ENCODE data around the gene ACTRT3.

ACTRT3 gene

GRCh38 chr3:169769287-169770181, at the start of gene ACTRT3:
TSS of gene ACTRT3 (minus strand) at chr3:169769561. CDS start at chr3:169769520, 41 bp downstream.
- DNase-seq: peak; percentile 51

GRCh38 chr3:169818316-169818715, 49.0 kb upstream of the ACTRT3 start:
- DNase-seq: peak; percentile 55

GRCh38 chr3:169815590-169816150, 46.3 kb upstream of the ACTRT3 start:
- no peak for DNase-seq

DNA sequence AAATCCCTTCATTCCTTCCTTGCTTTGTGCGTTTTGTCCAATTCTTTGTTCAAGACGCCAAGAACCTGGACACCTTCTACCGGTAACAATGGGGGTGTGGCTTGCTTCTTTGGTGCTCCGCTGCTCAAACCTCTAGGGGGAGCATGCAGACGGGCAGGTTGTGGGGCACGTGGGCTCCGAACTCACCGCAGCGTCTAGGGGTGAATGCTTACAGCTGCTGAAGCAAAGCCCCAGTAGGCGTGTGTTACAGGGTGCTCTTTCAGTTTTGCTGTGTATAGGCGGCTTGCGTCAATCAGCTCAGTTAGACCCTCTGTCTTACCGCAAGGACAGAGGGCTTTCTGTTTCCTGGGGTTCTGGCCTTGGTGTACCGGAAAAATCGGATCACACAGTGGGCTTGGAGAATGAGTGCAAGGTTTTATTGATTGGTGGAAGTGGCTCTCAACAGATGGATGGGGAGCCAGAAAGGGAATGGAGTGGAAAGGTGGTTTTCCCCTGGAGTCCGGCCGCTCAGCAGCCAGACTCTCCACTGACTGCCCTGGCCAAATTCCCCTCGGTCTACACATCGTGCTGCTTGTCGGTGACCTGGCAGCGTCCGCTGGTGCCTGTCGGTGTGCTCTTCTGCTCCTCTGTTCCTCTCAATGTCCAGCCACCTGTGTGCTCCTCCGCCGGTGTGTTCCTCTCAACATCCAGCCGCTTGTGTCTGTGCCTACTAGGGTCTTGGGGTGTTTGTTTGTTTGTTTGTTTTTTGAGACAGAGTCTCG, 44.6 kb upstream of the ACTRT3 start:
- DNase-seq: no peak

DNA sequence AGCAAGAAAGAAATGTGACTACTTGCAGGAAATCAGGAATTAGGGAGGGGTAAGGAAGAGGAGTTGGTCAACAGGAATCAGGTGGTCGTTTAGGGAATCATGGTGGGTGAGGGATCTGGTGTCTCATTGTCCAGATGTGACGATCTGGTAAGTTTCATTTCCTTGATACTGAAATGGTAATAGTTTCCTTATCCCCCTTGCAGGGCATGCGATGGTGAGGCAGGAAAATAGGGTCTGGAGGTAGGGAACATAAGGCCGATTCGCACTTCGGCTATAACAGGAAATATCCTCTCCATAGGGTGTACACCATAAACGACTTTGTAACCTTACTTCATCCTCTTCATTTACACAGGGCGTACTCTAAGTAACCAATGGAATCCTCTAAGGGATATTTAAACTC, 43.9 kb upstream of the ACTRT3 start:
- no peak for DNase-seq

GRCh38 chr3:169812332-169813235, 43.2 kb upstream of the ACTRT3 start, which contains the start of the genes LRRC34 and LRRIQ4:
TSS of gene LRRC34 (minus strand) at chr3:169812904. CDS start at chr3:169812548, 356 bp downstream.
TSS of gene LRRIQ4 (plus strand) at chr3:169812870. CDS start at chr3:169821922, 9,052 bp downstream.
- peak; percentile 75 for DNase-seq

- peak; percentile 60 for DNase-seq
Measured at GRCh38 chr3:169811631-169812331, 42.4 kb upstream of the ACTRT3 start.

DNA sequence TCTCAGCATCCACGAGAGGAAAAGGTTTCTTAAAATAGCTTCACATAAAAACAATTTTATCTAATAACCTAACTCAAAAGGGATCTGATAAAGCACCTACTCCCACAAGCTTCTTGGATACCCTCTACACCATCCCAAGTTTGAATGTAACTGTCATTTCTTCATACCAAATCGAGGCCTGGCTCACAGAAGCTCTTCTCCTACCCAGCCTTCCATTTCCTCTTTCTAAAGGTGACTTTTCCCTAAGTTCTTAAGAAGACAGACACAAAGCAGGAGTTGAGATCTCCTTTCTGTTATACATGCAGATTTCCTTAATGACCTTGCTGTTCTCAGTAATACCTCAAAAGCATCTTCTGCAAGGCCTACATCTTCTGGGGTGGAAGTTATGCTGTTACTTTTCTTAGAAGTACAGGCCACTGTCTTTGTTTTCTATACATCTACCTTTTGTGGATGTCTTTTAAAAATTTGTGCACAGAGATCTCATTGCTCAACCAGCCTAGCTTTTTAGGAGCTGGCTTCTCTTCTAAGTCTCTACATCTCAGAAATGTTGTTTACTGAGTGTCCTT, 40.0 kb upstream of the ACTRT3 start:
- DNase-seq: no peak

DNA sequence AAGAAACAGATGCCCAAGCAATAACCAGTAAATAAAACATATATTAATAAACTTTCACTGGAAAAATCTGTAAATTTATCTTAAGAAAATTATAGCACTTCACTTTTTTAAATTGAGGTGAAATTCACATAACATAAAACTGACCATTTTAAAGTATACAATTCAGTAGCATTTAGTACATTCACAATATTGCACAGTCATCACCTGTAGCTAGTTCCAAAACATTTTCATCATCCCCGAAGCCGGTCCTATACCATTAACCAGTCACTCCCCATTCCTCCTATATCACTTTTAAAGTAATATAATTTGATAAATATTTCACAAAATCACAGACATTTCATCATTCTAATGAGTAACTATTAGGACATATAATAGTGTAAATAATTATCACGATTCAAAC, 35.3 kb upstream of the ACTRT3 start:
- DNase-seq: no peak

DNA sequence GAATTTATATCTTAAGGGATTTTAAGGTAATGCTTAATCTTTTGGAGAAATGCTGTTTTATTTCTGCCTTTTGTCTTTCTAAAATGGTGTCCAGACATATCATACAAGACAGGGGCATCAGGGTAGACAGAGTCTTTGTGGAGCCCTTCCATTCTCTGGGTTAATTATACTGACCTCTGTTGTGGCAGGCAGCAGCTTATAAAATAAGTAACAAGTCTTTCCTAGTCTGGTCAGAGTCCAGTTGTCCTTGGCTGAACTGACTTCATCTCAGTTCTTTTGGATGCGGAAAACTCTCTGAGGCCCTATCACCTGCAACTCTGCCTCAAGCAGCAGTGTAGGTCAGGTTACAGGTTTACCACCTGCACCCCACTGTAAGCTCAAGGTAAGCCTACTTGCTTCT, 23.0 kb upstream of the ACTRT3 start:
- no peak for DNase-seq

- DNase-seq: peak; percentile 15
Measured at GRCh38 chr3:169790687-169791429, 21.5 kb upstream of the ACTRT3 start.

DNA sequence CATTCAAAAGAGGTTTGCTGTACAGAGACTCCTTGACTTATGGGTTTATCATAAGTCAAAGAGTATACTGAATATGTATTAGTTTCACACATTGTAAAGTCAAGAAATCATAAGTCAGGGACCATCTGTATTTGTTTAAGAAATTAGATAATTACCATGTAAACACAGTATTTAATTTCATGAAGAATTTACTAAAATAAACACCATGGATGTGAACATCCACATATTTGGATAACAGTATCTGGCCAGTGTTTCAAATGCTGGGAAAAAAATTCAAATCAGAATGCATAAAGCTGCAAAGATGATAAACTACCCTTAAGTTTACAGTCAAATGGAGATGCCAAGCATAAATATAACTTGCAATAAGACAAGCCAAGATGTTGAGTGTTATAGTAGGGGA, 20.9 kb upstream of the ACTRT3 start:
- no peak for DNase-seq

DNA sequence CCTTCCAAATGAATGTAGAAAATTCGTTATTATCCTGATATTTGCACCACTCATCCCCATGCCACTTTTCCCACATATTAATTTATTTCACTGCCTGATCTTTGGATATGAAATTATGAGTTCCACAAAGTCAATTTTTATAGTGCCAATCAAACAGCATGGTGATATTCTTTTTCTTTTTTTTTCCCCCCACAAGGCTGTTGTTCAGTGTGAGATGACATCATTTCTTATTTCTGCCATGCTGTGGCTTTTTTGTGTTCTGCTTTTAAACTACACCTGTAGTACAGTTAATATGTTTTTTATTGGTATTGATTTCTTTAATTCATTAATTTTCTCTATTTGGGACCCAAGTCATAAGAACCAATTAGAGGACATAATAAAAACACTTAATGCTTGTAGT, 18.4 kb upstream of the ACTRT3 start:
- DNase-seq: no peak

DNA sequence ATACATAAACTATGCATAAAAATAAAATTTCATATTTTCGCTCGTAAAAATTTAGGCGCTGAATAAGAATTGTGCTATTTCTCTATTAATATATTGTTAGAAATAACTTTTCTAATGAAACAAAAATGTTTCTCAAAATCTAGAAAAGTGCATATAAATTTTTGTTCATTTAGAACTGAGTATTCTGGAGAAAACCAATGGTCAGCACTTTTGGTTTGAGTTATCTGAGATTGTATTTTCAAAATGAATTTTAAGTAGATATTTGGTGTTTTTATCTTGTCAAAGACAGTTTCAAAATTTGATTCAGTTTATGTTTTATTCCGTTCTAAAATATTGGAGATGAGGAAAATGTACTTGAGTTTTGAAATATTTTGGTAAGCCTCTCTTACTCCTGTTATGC, 17.8 kb upstream of the ACTRT3 start:
- DNase-seq: no peak

DNA sequence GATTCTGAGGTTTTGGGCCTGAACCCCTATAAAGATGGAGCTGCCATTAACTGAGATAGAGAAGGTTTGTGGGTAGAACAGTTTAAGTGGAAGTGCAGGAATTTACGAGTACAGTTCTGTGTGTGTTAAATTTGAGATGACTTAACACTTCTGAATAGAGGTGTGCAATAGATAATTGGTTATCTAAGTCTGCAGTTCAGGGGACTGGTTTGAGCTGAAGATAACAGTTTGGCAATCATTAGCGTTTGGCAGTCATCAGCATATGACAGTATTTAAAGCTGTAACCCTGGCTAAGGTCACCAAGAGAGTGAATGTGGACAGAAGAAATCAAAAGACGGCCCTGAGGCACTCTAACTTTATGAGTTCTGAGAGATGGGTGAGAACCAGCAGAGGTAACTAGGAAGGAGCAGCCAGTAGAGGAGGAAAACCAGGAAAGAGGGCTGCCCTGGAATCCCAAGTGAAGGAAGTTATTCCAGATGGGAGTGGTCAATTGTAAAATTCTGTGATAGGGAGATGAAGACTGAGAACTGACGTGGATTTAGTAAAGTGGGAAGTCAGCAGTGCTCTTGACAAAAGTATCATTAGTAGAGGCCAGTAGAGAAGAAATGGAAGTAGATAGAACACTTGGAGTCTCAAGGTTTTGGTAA, 12.0 kb upstream of the ACTRT3 start:
- no peak for DNase-seq

GRCh38 chr3:169780742-169781141, 11.4 kb upstream of the ACTRT3 start:
- no peak for DNase-seq

DNA sequence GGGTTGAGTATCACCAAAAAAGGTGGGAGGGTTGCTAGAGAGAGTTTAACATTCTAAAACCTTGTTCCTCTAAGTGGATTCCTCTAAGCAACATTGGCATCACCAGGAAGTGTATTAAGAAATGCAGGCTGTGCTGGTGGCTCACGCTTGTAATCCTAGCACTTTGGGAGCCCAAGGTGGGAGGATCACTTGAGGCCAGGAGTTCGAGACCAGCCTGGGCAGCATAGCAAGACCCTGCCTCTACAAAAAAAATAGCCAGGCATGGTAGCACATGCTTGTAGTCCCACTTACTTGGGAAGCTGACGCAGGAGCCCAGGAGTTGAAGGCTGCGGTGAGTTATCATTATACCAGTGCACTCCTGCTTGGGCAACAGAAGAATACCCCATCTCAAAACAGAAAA, 8.5 kb upstream of the ACTRT3 start:
- DNase-seq: no peak

GRCh38 chr3:169774186-169774585, 4.8 kb upstream of the ACTRT3 start:
- no peak for DNase-seq

GRCh38 chr3:169772897-169773816, 3.8 kb upstream of the ACTRT3 start, which contains the start of gene MYNN:
TSS of gene MYNN (plus strand) at chr3:169773396. CDS start at chr3:169774296, 900 bp downstream.
- DNase-seq: peak; percentile 87
